ENCODE measurements around the gene ARAP1.

GRCh38 chr11:72707032-72707431 lies 45.2 kb downstream of the ARAP1 start:
- TF ChIP-seq CTCF (IDR thresholded peaks at IDR 0.05) (no peak), POLR2A (IDR thresholded peaks at IDR 0.05) (no peak)
